ENCODE measurements around the gene DLK1.

DLK1 gene

DNA sequence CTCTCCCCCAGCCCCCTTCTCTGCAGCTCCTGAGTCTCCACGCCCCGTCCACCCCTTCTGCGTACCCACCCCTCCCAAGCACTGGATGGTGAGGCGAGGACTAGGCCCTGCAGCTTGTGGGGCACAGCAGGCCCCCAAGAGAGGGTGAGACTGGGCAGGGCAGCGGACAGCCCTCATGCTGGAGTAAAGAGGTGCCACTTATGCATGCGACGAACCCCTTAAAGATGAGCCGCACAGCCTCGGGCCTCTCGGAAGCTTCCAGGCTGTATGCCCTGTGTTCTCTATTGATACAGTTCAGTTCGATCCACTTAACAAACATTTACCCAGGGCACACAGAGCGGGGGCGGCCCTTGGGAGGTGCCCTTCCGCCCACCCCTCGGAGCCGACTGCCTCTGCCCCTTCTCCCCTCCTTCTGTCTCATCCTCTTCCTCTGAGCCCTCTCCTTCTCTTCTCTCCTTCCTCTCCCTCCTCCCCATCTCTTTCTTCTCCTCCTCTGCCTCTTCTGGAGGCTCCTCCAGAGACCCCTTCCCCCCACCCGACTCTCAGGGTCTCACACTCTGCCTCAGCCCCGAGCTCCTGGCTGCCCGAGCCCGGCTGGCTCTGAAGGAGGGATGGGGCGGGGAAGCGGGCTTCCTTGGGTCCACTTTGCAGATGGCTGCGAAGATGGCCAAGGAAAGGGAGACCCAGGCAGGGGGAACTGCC, 32.7 kb upstream of the DLK1 start:
- no peak for DNase-seq (ENCODE audit: low spot score)

DNA sequence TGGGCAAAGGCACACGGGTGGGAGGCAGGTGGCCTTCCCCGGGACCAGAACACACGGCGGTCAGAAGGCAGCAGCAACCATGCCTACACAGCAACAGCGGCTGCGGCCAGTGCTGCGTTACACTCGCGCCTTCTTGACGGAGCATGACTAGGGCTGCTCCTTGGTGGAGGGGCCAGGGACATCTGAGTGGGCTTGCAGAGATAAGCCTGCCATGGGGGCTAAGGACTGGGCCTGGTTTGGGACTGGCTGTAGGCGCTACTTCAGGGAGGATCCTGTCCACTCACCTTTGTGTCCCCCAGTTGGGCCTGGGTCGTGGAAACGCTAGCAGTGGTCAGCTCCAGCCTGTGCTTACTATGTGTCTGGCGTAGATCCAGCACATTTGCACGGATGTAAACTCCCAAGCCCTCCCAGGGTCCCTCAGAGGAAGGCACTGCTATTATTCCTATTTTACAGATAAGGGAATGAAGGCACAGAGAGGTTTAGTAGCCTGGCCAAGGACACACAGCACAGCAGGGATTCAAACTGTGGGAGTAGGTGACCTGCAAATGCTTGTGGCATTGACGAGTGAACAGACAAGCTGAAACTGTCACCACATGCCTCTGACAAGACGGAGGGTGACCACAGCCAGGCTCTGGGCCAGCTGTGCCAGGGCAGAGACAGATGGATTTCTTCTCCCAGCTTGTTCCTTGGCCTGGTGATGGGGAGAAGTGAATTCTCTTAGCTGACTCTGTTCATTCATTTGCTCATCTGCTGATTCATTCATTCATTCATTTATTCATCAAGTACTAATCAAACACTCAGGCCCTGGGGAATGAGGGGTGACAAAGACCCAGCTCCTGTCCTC, 31.9 kb upstream of the DLK1 start:
- DNase-seq (ENCODE audit: low spot score), result no peak

DNA sequence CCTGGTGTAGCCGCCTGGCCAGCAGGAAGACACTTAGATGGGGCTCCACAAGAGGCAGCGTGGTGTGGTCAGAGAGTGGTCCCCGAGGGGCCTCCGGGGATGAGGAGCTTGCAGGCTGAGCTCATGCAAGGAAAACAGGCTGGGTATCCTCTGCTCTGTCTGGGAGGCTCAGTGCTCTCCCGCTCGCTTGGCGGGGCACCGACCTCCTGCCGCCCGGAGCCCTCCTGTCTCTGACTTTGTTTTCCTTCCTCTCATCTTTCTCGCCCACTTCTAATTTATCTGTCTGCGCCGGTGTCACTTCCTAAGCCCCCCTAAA, 31.3 kb upstream of the DLK1 start:
- no peak for DNase-seq (ENCODE audit: low spot score)

DNA sequence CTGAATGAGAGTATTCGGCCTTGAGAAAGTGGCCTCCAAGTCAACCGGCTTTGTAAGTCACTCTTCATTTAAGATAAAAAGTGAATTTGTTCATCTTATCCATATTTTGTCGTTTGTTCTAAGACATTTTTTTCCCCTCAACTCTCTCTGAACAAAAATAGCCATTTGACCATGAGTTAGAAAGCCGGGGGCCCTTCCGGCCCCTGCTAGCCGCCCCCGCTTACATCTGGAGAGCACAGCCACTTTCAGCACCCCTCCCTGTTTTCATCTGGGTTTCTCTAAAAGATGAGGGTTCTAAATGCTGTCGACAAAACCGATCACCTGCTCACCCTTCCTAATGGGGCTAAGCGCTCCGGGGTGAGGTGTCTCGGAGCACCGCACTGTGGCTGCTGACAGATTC, 30.7 kb upstream of the DLK1 start:
- no peak for DNase-seq (ENCODE audit: low spot score)

DNA sequence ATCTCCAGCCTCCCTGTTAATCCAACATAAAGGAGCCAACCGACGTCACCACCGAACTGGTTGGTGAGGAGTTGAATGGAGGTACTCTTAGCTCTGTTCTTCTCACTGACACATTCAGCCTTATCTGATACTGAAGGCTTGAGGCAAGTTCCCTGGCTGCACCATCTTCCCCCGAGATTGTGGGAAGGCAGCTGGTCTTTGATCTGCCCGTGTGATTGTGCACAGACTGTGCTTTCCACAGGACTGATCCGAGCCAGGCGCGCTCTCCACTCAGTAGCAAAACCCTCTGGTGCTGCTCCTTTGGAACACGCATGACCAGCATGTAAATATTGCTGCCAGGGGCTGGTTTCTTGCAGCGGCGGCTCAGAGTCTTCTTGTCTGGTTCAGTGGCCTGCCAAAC, 30.1 kb upstream of the DLK1 start:
- no peak for DNase-seq (ENCODE audit: low spot score)

DNA sequence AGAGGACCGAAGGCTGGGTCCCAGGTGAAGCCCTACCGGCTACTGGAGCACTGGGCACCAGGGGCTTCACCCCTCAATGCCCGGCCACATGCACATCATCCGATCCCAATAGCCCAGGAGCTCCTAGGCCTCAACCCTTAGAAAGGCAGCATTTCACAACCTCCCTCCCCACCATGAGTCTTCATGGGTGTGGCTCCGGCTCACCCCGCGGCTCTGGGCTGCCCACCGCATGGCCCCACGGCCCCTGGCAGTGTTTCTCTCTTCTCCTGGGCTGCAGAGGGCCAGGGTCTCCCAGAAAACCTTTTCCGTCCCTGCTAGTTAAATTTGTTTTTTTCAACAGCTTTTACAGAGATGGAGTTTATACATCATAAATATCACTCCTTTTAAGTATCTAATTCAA, 28.6 kb upstream of the DLK1 start:
- DNase-seq (ENCODE audit: low spot score), result no peak

DNA sequence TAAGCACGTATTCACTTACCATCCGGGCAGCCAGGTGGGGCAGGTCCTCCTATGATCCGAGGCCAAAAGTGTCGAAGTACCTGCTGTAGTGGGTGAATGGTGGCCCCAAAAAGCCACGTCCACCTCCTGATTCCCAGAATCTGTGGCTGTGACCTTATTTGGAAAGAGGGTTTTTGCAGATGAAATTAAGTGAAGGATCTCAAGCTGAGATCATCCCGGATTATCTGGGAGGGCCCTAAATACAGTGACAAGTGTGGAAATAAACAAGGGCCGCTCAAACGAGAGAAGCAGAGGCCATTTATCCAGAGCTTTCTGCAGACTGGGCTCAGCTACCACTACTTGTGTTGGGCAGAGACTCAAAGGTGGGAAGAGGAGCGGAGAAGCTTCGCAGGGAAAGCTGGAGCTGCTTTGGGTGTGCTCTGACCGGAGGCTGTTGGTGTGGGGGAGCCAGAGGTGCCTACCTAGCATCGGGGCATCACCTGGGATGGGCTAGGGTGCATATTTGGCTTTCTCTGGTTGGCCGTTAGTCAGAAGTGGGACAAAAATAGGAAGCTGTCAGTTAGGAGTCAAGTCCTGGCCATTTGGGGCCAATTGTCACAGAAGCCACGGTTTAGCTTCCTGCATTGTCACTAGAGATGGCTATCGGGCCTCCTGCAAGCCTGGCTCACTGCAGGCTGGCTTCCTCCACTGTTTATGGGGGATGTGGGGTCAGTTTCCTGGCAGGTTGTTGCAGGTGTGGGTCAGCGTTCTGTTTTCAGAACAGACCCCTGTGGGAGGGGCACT, 27.8 kb upstream of the DLK1 start:
- DNase-seq (ENCODE audit: low spot score), result no peak

DNA sequence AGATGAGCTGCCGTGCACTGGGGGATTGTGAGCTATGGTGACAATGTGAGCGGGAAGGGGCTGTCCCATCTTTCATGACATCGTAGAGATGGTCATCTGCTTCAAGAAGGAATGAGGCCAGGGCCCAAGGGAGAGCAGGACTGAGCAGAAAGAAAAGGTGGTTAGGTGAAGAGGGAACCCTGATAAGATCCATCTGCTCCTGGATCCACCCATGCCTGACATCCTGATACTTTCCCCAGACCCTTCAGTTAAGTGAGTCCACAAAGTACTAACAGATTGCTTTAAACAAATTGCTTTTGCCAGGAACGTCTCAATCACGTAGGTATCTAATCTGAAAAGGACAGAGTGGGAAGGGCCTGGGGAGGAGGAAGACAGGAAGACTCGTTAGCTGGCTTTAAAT, 25.4 kb upstream of the DLK1 start:
- no peak for DNase-seq (ENCODE audit: low spot score)

DNA sequence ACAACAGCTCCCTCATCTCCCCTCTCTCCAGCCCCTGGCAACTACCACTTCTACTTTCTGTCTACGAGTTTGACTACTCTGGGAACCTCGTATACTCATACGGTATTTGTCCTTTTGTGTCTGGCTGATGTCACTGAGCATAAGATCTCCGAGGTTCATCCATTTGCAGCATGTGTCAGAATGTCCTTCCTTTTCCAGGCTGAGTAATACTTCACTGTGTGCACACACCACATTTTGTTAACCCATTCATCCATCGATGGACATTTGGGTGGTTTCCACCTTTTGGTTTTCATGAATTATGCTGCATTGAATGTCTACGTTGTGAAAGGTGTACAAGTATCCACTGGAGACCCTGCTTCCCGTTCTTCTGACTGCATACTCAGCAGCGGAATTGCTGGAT, 24.1 kb upstream of the DLK1 start:
- DNase-seq (ENCODE audit: low spot score), result no peak

DNA sequence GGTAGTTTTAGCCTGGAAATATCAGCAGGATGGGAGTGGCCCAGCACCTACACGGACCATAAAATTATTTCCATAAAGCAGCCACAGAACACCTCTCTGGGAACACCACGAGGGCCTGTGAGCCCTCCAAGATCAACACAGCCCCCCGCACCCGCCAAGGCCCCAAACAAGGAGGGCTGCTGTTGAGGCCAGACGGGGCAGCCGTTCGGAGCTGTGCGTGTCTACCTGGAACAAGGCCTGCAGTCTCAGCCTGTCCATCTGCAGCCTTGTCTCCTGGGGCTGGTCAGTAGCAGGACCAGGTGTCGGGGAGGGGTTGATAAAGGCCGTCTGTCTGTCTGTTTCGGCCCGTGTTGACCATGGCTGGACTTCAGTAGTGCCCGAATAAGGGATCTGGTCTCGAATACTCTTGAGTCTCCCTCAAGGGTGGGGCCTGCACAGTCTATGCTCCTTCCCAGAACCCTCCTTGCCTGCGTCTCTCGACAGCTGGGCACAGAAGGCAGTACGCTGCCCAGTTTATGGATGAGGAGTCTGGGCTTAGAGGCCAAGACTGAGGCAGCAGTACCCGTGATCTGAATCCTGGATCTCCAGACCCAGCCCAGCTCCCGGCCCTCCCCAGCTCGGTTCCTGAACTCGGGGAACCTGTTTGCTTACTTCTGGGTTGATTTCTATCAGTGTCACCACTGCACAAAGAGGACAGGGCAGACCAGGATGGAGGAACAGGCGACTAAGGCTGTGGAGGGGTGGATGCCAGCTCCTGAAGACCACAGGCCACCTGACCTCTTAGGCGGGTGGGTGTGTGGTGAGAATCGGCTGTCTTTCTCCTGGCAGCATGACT, 23.1 kb upstream of the DLK1 start:
- DNase-seq (ENCODE audit: low spot score), result no peak

DNA sequence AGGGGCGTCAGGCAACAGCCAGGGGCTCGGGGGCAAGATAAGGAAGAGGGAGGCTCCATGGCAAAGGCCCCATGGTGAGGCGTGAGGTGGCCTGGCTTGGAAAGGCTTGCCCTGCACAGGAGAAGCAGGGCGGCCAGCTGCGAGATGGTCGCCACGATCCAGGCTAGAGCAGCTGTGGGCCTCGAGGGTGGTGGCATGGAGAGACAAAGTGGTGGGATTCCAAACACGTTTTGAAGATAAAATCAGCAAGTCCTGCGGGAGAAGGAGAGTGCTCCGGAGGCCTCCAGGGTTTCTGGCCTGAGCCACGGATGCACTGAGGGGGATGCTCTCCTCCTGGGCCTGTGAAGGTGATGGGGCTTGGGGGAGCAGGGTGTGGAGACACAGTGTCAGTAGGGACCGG, 20.5 kb upstream of the DLK1 start:
- DNase-seq (ENCODE audit: low spot score), result no peak

DNA sequence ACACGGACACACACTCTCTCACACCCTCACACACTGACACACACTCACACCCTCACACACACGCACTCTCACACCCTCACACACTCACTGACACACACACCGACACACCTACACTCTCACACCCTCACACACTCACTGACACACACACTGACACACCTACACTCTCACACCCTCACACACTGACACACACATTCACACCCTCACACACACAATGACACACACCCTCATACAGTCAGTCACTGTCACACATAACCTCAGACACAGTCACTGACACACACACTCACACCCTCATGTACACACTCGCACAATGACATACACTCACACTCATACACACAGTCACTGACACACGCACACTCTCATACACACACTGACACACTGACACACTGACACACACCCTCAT, 19.8 kb upstream of the DLK1 start:
- DNase-seq (ENCODE audit: low spot score), result no peak

DNA sequence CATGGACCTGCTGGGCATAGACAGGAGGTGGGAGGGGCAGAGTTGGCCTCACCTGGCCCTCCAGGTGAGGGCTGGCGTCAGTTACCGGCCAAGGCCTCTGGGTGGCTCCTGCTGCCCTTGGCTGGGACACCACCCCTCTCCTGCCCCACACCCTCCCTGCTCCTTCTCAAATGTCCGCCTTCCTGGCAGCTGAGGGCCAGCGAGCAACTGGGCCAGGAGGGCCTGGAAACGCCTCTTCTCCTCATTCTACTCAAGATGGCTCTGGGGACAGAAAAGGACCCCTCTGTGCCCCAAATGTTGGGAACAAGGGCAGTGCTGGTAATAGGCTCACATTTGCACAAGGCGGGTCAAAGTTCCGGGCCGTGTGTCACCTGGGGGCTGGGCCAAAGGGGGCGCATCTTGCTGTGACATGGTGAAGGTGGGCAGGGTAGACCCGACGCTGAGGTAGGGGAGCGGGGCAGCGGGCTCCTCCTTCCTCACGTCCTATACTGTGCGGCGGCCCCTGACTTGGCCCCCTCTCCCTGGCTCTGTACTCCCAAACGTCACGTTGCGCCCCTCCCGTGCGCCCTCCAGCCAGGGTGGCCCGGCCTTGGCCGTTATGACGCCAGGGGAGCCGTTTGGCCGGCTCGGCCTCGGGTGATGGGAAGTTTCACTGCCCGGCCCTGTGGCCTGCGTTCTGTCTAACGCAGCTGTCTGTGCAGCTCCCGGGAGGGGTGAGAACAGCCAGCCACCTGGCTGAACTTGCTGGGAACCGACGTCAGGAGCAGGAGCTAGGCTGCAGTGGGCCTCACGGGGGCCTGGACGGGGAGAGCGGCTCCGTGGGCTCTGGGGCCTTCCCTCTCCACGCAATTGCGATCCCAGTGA, 18.0 kb upstream of the DLK1 start:
- no peak for DNase-seq (ENCODE audit: low spot score)

DNA sequence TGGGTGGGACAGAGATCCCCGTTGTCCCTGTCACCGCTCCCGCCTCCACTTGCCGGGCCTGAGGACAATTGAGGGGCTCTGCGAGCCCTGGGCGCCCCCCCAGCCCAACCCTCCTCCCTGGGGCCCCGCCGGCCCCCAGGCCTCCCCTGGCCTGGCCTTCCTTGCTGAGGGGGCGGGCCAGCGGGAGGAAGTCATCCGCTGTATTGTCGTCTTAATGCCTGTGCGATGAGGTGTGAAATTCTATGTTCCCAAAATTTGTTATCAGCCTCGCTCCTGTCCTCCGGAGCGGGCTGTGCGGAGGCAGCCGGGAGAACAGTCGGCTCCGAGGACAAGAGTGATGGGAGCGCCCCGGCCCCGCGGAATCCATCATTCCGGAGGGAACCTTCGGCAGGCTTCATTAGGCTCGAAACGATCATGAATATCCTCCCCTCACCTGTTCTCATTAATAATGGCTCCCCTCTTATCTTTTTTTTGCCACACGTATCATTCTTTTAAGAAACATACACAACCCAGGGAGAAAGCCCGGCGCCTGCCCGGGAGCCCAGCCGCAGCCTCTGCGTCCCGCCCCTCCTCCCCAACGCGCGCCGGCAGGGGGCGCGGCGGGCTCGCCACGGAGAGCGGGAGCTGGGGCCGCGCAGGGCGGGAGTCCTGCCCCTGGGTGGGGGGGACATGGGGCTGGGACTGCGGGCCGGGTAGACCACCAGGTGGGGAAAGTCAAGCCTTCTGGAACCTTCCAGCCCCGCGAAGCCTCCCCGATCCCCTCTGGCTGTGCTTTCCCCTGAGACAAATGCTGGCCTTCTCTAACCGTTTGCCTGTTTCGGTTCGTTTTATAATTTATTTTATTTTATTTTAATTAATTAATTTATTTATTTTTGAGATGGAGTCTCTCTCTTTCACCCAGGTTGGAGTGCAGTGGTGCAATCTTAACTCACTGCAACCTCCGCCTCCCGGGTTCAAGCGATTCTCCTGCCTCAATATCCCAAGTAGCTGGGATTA, 17.1 kb upstream of the DLK1 start:
- no peak for DNase-seq (ENCODE audit: low spot score)

DNA sequence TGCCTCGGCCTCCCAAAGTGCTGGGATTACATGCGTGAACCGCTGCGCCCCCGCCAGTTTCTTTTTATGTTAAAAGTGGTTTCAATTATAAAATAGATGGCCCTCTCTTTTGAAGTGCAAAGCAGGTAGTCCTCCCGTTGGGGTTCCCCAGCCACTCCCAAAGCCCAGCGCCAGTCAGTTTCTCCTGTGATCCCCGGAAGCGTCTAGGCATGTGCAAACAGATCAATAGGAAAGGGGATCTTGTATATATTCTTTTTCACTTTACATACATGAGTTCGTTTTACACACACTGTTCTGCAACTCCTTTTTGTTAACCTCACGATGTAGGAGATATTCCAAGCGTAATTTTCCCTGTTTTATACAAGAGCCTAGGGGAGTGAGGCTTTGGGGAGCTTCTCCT, 16.3 kb upstream of the DLK1 start:
- DNase-seq (ENCODE audit: low spot score), result no peak

DNA sequence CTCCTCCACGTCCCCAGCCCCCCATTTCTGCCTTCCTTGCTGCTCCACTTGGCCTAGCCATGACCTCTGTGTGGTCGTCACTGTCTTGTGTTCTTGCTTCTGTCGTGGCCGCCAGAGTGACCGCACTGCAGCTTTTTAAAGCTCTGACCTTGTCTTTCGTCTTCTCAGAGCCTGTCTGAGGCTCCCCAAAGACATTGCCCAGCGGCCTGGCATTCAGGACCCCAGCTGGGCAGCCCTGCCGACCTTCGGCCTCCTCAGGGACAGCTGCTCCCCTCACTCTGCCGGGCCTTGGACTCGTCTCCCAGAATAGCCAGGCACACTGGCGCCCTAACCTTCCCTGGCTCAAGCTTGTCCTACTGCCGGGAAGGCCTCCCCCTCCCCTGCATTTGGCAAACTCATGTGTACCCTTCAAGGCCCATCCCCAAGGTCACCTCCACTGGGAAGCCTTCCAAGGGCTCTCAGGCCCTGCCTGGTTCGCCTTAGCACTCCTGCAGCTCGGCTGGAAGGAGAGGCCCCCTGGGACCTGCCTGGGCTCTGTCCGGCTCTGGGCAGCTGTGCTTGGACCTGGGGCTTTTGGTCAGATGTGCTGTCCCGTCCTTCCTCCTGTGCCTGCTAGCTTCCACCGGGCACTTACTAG, 15.7 kb upstream of the DLK1 start:
- DNase-seq (ENCODE audit: low spot score), result no peak

DNA sequence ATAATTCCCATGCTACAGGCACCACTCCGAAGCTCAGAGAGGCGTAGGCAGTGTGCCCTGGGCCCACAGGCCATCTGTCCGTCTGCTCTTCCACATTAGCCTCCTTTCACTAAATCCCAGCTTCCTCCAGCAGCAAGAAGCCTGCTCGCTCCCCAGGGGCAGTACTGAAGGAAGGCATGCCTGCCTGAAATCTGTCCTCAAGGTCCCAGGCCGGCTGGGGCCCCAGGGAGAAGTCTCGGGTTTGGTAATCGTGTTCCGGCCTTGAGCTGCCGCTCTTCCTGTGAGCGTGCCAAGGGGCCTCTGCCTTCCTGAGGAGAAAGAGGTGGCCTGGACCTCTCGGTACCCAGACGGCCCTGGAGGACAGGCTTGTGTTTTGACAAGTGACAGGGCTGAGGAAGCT, 15.2 kb upstream of the DLK1 start:
- DNase-seq (ENCODE audit: low spot score), result no peak

DNA sequence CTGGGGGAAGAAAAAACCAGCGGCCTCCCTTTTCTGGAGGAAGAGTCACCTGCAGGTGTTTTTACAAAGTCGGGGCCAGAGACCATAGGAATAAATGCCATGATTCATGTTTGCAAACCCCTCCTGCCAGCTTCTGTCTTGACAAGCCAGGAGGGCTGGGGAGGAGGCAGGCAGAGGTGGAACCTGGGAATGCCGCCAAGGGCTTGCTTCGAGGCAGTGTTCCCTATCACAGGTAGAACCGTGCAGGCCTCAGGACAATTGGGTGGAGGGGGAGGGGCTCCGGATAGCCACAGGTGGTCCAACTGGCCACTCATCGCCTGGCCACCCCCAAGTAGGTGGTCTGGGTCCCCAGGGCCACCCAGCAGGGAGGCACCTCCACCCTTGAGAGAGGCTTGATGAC, 14.2 kb upstream of the DLK1 start:
- DNase-seq (ENCODE audit: low spot score), result no peak

DNA sequence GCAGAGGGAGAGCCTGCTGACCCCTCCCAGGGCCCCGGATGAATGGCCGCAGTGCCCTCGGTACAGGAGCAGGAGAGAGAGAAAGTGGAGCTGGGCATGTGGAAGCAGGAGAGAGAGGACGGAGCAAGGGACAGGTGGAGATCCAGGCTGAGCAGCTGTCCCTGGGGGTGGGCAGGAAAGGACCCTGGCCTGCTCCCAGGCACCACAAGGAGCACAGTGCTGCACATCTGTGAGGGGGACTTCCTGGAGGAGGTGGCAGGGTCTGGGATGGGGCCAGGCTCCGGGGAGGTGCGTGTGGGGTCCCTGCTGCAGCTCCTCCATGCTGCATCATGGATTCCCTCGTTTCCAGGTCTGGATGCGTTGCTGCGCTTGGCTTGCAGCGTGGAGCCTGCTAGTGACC, 13.0 kb upstream of the DLK1 start:
- no peak for DNase-seq (ENCODE audit: low spot score)
